KMS-11 (cell line): ENCODE measurements around the gene LRRC47.

ENCODE experiments used
- H2AFZ ChIP-seq: fragments of 200-600 bp; sonication (generic); 2 replicates; pipeline ENCODE4 v1.6.1; 2016; ENCODE audit warnings: antibody characterized with exemption, mixed run types, low read depth
- H3K27ac ChIP-seq: fragments of 200-600 bp; sonication (generic); 2 replicates; pipeline ENCODE4 v1.6.1; 2016; ENCODE audit warnings: mild to moderate bottlenecking, mixed run types
- H3K27me3 ChIP-seq: fragments of 200-600 bp; sonication (generic); 2 replicates; pipeline ENCODE4 v1.6.1; 2017; ENCODE audit warnings: mild to moderate bottlenecking, low read depth, mixed run types, moderate library complexity; ENCODE audit not compliant: insufficient read depth
- H3K36me3 ChIP-seq: fragments of 200-600 bp; sonication (generic); 2 replicates; pipeline ENCODE4 v1.6.1; 2017; ENCODE audit warnings: mild to moderate bottlenecking, mixed run types; ENCODE audit not compliant: insufficient read depth
- H3K4me1 ChIP-seq: fragments of 200-600 bp; sonication (generic); 2 replicates; pipeline ENCODE4 v1.6.1; 2016; ENCODE audit warnings: mild to moderate bottlenecking, low read depth, mixed run types; ENCODE audit not compliant: poor library complexity, severe bottlenecking
- H3K4me2 ChIP-seq: fragments of 200-600 bp; sonication (generic); 2 replicates; pipeline ENCODE4 v1.7.0; 2016; ENCODE audit warnings: mild to moderate bottlenecking, mixed run types
- H3K4me3 ChIP-seq: fragments of 200-600 bp; sonication (generic); IDR thresholded peaks from 2 replicates; pipeline ENCODE4 v1.6.1; 2017; ENCODE audit warnings: low read depth, low read length, mixed read lengths; ENCODE audit not compliant: insufficient read depth
- H3K79me2 ChIP-seq: fragments of 200-600 bp; sonication (generic); 2 replicates; pipeline ENCODE4 v1.6.1; 2016; ENCODE audit warnings: low read depth, mixed run types; ENCODE audit not compliant: insufficient read depth
- H3K9ac ChIP-seq: fragments of 200-600 bp; sonication (generic); 2 replicates; pipeline ENCODE4 v1.6.1; 2016; ENCODE audit warnings: mild to moderate bottlenecking, mixed run types
- H4K20me1 ChIP-seq: fragments of 200-600 bp; sonication (generic); 2 replicates; pipeline ENCODE4 v1.6.1; 2016; ENCODE audit warnings: mild to moderate bottlenecking, mixed run types; ENCODE audit not compliant: insufficient read depth
- CTCF ChIP-seq: fragments of 200-600 bp; sonication (generic); conservative IDR thresholded peaks from 2 replicates; pipeline ENCODE4 v1.6.1; 2017; ENCODE audit warnings: low read depth, mild to moderate bottlenecking, antibody characterized with exemption, low read length, moderate library complexity, mixed read lengths

The LRRC47 gene

GRCh38 chr1:3733094-3733882, 63.0 kb downstream of the LRRC47 start:
- no peak overlapping the region for H3K9ac ChIP-seq
- TF ChIP-seq CTCF = no peak
- no peak overlapping the region for H3K4me2 ChIP-seq
- no peak overlapping the region for H3K4me3 ChIP-seq
- H3K27ac ChIP-seq = no peak overlapping the region
- no peaks in the 10 kb centered on the region for H4K20me1 ChIP-seq
- H2AFZ ChIP-seq = no peak overlapping the region
- no peaks in the 10 kb centered on the region for H3K4me1 ChIP-seq
- no peaks in the 10 kb centered on the region for H3K79me2 ChIP-seq
- H3K36me3 ChIP-seq = no peaks in the 10 kb centered on the region
- H3K27me3 ChIP-seq = peaks cover 97% of the 10 kb centered on the region

- Histone ChIP-seq H3K4me2 (no peak overlapping the region), H3K27me3 (peaks cover 96% of the 10 kb centered on the region), H3K9ac (no peak overlapping the region), H3K4me1 (no peaks in the 10 kb centered on the region), H3K79me2 (no peaks in the 10 kb centered on the region), H3K27ac (no peak overlapping the region), H4K20me1 (no peaks in the 10 kb centered on the region), H3K36me3 (no peaks in the 10 kb centered on the region), H3K4me3 (no peak overlapping the region), H2AFZ (no peak overlapping the region)
- no peak for TF ChIP-seq CTCF
These were observed 63.7 kb downstream of the LRRC47 start for GRCh38 chr1:3732434-3733093.

GRCh38 chr1:3731583-3732433, 64.5 kb downstream of the LRRC47 start:
- H3K9ac ChIP-seq = no peak overlapping the region
- peaks cover 94% of the 10 kb centered on the region for H3K27me3 ChIP-seq
- no peaks in the 10 kb centered on the region for H3K36me3 ChIP-seq
- no peak overlapping the region for H3K4me2 ChIP-seq
- no peak overlapping the region for H2AFZ ChIP-seq
- H3K79me2 ChIP-seq = no peaks in the 10 kb centered on the region
- H3K27ac ChIP-seq = no peak overlapping the region
- no peaks in the 10 kb centered on the region for H3K4me1 ChIP-seq
- TF ChIP-seq CTCF = no peak
- H3K4me3 ChIP-seq = no peak overlapping the region
- no peaks in the 10 kb centered on the region for H4K20me1 ChIP-seq

- H3K4me2 ChIP-seq = no peak overlapping the region
- no peaks in the 10 kb centered on the region for H3K79me2 ChIP-seq
- no peak for TF ChIP-seq CTCF
- no peak overlapping the region for H2AFZ ChIP-seq
- no peak overlapping the region for H3K27ac ChIP-seq
- no peak overlapping the region for H3K4me3 ChIP-seq
- no peaks in the 10 kb centered on the region for H4K20me1 ChIP-seq
- no peaks in the 10 kb centered on the region for H3K36me3 ChIP-seq
- H3K4me1 ChIP-seq = no peaks in the 10 kb centered on the region
- H3K27me3 ChIP-seq = peaks cover 83% of the 10 kb centered on the region
- H3K9ac ChIP-seq = no peak overlapping the region
These were observed 65.6 kb downstream of the LRRC47 start for GRCh38 chr1:3730543-3731247.
